Suppressor macrophage treated with lipopolysaccharide for 4 hours (primary cell): Measurements from ENCODE around the gene PRRT3.
"Not testable (repeated sequence)": the region's sequence is repeated elsewhere in the genome, so short reads cannot be mapped to it uniquely, and the experiment has no call there.

Experiments
- DNase-seq: peaks from one replicate; pipeline ENCODE4 v3.0.0-alpha.2; 2020

PRRT3 gene

DNA sequence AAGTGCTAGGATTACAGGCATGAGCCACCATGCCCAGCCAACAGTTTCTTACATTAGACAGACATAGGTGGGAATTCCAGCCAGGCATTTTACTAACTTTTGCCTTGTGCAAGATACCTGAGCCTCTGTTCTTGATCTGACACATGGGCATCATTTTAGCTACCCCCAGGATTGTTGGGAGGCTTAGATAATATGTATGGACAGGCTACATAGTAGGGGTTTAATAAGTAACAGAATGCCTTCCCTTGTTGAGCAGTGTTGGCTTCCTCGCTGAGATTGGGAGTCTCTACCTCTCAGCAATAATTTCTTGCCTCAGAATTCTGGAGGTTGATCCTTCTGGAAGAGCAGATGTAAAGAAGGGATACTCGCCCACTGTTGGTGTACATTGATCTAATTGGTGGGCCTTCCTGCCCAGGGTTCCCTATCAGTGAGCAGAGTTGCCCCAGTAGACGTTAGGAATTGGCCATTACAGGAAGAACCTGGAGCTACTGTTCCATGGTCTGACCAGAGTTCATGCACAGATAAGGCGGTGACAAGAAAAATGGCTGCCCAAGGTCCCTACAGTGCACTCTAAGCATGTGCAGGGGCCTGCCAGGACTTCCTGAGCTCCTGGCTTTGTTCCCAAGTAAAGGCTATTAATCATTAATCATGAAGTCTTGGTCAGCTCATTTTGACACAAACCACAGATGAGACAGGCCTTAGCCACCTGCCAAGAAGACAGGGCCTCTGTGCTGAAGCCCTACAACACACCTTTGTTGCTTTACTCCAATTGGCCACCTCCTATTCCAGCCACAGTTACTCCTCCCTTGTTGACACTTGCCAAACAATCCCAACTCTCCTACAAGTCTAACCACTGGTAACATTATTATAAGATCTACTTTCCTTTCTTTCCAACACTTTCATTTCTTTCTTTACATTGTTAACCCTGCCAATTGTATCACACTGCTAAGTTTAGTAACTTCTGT, 54.5 kb downstream of the PRRT3 start:
- DNase-seq: no peak

DNA sequence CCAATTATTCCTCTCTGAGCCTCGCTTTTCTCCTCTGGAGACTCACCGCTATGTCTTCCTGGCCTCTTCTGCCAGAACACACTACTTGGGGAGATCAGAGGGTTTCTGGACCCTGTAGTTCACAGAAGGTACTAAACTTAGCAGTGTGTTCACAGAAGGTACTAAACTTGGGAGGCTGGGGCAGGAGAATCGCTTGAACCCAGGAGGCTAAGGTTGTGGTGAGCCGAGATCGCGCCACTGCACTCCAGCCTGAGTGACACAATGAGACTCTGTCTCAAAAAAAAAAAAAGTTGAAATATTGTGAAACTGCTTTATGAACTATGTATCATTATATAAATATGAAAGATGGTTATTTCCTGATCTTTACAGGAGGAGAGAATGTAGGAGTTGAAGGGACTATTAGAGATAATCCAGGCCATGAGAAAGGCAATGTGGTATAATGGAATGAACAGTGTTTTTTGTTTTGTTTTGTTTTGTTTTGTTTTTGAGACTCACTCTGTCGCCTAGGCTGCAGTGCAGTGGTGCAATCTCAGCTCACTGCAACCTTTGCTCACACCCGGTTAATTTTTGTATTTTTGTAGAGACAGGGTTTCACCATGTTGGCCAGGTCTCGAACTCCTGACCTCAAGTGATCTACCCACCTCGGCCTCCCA, 55.3 kb downstream of the PRRT3 start:
- DNase-seq: not testable (repeated sequence)

DNA sequence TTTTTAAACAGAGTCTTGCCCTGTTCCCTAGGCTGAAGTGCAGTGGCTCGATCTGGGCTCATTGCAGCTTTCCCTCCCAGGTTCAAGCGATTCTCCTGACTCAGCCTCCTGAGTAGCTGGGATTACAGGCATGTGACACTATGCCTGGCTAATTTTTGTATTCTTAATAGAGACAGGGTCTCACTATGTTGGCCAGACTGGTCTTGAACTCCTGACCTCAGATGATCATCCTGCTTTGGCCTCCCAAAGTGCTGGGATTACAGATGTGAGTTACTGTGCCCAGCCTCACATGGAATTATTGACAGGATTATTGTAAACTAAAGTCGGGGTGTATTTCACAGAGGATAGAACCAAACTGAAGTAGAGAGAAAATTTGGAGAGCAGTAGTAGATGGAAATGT, 56.5 kb downstream of the PRRT3 start:
- DNase-seq: not testable (repeated sequence)
